GM19452 (cell line): ENCODE data around the gene SLC44A3.
A peak's percentile ranks its signal among the peaks of the same experiment; 100 is the strongest.
"Not testable (repeated sequence)": the region's sequence is repeated elsewhere in the genome, so short reads cannot be mapped to it uniquely, and the experiment has no call there.

Source experiments
- ATAC-seq: cut with Tn5 transposase; IDR thresholded peaks from one replicate; pipeline ENCODE4 v1.9.1; 2021; ENCODE audit not compliant: unreplicated experiment

SLC44A3 gene

GRCh38 chr1:94832931-94833585, 12.9 kb downstream of the SLC44A3 start:
- no peak for ATAC-seq

GRCh38 chr1:94836891-94837290, 16.7 kb downstream of the SLC44A3 start:
- no peak for ATAC-seq

GRCh38 chr1:94840381-94840780, 20.2 kb downstream of the SLC44A3 start:
- not testable (repeated sequence) for ATAC-seq

GRCh38 chr1:94840808-94841207, 20.7 kb downstream of the SLC44A3 start:
- no peak for ATAC-seq

- no peak for ATAC-seq
Measured at GRCh38 chr1:94843430-94843829, 23.3 kb downstream of the SLC44A3 start.

GRCh38 chr1:94843846-94844245, 23.7 kb downstream of the SLC44A3 start:
- ATAC-seq = no peak

- no peak for ATAC-seq
Measured at GRCh38 chr1:94846308-94846707, 26.2 kb downstream of the SLC44A3 start.

GRCh38 chr1:94851571-94851970, 31.4 kb downstream of the SLC44A3 start:
- ATAC-seq = no peak

GRCh38 chr1:94852788-94853187, 32.6 kb downstream of the SLC44A3 start:
- ATAC-seq = no peak

- ATAC-seq = peak; percentile 98
Measured at GRCh38 chr1:94854458-94855306, 34.5 kb downstream of the SLC44A3 start.

GRCh38 chr1:94855307-94855700, 35.1 kb downstream of the SLC44A3 start:
- ATAC-seq = no peak

- no peak for ATAC-seq
Measured at GRCh38 chr1:94856004-94856403, 35.8 kb downstream of the SLC44A3 start.

GRCh38 chr1:94856868-94857267, 36.7 kb downstream of the SLC44A3 start:
- no peak for ATAC-seq

GRCh38 chr1:94858276-94858675, 38.1 kb downstream of the SLC44A3 start:
- no peak for ATAC-seq

GRCh38 chr1:94859174-94859573, 39.0 kb downstream of the SLC44A3 start:
- no peak for ATAC-seq

GRCh38 chr1:94862718-94863117, 42.6 kb downstream of the SLC44A3 start:
- no peak for ATAC-seq

- no peak for ATAC-seq
Measured at GRCh38 chr1:94863297-94863911, 43.2 kb downstream of the SLC44A3 start.

- no peak for ATAC-seq
Measured at GRCh38 chr1:94863919-94864318, 43.8 kb downstream of the SLC44A3 start.

GRCh38 chr1:94864821-94865220, 44.7 kb downstream of the SLC44A3 start:
- ATAC-seq = no peak

- ATAC-seq = no peak
Measured at GRCh38 chr1:94865360-94865759, 45.2 kb downstream of the SLC44A3 start.

- no peak for ATAC-seq
Measured at GRCh38 chr1:94866164-94866807, 46.1 kb downstream of the SLC44A3 start.
